NCI-H510A treated with DMSO at 0.1 percent for 48 hours (cell line): ENCODE measurements around the gene ITPRID1.
"Not testable (repeated sequence)": the region's sequence is repeated elsewhere in the genome, so short reads cannot be mapped to it uniquely, and the experiment has no call there.

Experiments used
- DNase-seq: peaks from one replicate; lab custom pipeline; 2025; lab: John Stamatoyannopoulos, UW

Gene ITPRID1

GRCh38 chr7:31513790-31514189 is at the start of gene ITPRID1:
Gene ITPRID1 (plus strand): TSS chr7:31514090. CDS start chr7:31553025, 38,935 bp downstream.
- no peak for DNase-seq

GRCh38 chr7:31464601-31465000 is 49.3 kb upstream of the ITPRID1 start:
- DNase-seq = no peak

- no peak for DNase-seq
Observed at GRCh38 chr7:31465285-31465684, 48.6 kb upstream of the ITPRID1 start.

GRCh38 chr7:31466036-31466435 is 47.9 kb upstream of the ITPRID1 start:
- DNase-seq = peak; percentile 51

- not testable (repeated sequence) for DNase-seq
Observed at GRCh38 chr7:31470883-31471282, 43.0 kb upstream of the ITPRID1 start.

- DNase-seq = no peak
Observed at GRCh38 chr7:31475368-31475767, 38.5 kb upstream of the ITPRID1 start.

GRCh38 chr7:31476073-31476745 is 37.7 kb upstream of the ITPRID1 start:
- DNase-seq = no peak

- DNase-seq = no peak
Observed at GRCh38 chr7:31476941-31477677, 36.8 kb upstream of the ITPRID1 start.

GRCh38 chr7:31478018-31478417 is 35.9 kb upstream of the ITPRID1 start:
- DNase-seq = no peak

- DNase-seq = no peak
Observed at GRCh38 chr7:31478721-31479120, 35.2 kb upstream of the ITPRID1 start.

GRCh38 chr7:31487071-31487470 is 26.8 kb upstream of the ITPRID1 start:
- DNase-seq = no peak

- no peak for DNase-seq
Observed at GRCh38 chr7:31487476-31487875, 26.4 kb upstream of the ITPRID1 start.

- peak; percentile 23 for DNase-seq
Observed at GRCh38 chr7:31488562-31489203, 25.2 kb upstream of the ITPRID1 start.

GRCh38 chr7:31490796-31491314 is 23.0 kb upstream of the ITPRID1 start:
- DNase-seq = no peak

GRCh38 chr7:31492086-31492485 is 21.8 kb upstream of the ITPRID1 start:
- DNase-seq = no peak

- DNase-seq = no peak
Observed at GRCh38 chr7:31493714-31494181, 20.1 kb upstream of the ITPRID1 start.

GRCh38 chr7:31494421-31494820 is 19.5 kb upstream of the ITPRID1 start:
- no peak for DNase-seq

GRCh38 chr7:31495653-31496052 is 18.2 kb upstream of the ITPRID1 start:
- DNase-seq = no peak

- DNase-seq = no peak
Observed at GRCh38 chr7:31497516-31497915, 16.4 kb upstream of the ITPRID1 start.

GRCh38 chr7:31500656-31501055 is 13.2 kb upstream of the ITPRID1 start:
- no peak for DNase-seq

- no peak for DNase-seq
Observed at GRCh38 chr7:31508823-31509222, 5.1 kb upstream of the ITPRID1 start.

- DNase-seq = no peak
Observed at GRCh38 chr7:31512166-31512565, 1.7 kb upstream of the ITPRID1 start.
